DND-41 (cell line): Measurements from ENCODE around the gene NUP88.

Experiments
- EZH2 ChIP-seq: IDR thresholded peaks from 3 replicates; pipeline ENCODE4 v1.6.1; 2012; ENCODE audit warnings: borderline replicate concordance, low read depth, mild to moderate bottlenecking, moderate library complexity, low read length, inconsistent platforms; ENCODE audit not compliant: severe bottlenecking
- TF ChIP-seq, protein P1 (sequence below): IDR thresholded peaks from 2 replicates; pipeline ENCODE4 v1.5.1; 2012; ENCODE audit warnings: borderline replicate concordance, low read length, moderate library complexity, mild to moderate bottlenecking; ENCODE audit not compliant: poor library complexity, severe bottlenecking; ENCODE audit errors: extremely low read depth

GRCh38 chr17:5408186-5408585 lies 11.3 kb downstream of the NUP88 start:
- TF ChIP-seq, protein P1, sequence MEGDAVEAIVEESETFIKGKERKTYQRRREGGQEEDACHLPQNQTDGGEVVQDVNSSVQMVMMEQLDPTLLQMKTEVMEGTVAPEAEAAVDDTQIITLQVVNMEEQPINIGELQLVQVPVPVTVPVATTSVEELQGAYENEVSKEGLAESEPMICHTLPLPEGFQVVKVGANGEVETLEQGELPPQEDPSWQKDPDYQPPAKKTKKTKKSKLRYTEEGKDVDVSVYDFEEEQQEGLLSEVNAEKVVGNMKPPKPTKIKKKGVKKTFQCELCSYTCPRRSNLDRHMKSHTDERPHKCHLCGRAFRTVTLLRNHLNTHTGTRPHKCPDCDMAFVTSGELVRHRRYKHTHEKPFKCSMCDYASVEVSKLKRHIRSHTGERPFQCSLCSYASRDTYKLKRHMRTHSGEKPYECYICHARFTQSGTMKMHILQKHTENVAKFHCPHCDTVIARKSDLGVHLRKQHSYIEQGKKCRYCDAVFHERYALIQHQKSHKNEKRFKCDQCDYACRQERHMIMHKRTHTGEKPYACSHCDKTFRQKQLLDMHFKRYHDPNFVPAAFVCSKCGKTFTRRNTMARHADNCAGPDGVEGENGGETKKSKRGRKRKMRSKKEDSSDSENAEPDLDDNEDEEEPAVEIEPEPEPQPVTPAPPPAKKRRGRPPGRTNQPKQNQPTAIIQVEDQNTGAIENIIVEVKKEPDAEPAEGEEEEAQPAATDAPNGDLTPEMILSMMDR, result no peak
- no peak for TF ChIP-seq EZH2
